Ishikawa (cell line): ENCODE measurements around the gene SHC1.

Experiments
- CEBPB ChIP-seq: IDR thresholded peaks from 2 replicates; pipeline ENCODE4 v1.6.1; 2012
- CREB1 ChIP-seq: IDR thresholded peaks from 2 replicates; pipeline ENCODE4 v1.6.1; 2012; ENCODE audit warnings: low read depth
- EGR1 ChIP-seq: IDR thresholded peaks from 2 replicates; pipeline ENCODE4 v1.6.1; 2012
- EP300 ChIP-seq: IDR thresholded peaks from 2 replicates; pipeline ENCODE4 v1.6.1; 2012; ENCODE audit warnings: borderline replicate concordance
- FOXM1 ChIP-seq: IDR thresholded peaks from 2 replicates; pipeline ENCODE4 v1.6.1; 2012; ENCODE audit warnings: low read depth, borderline replicate concordance
- NFIC ChIP-seq: IDR thresholded peaks from 2 replicates; pipeline ENCODE4 v1.6.1; 2012
- RAD21 ChIP-seq: IDR thresholded peaks from 2 replicates; pipeline ENCODE4 v1.6.1; 2012; ENCODE audit warnings: low read depth
- TAF1 ChIP-seq: IDR thresholded peaks from 2 replicates; pipeline ENCODE4 v1.6.1; 2012; ENCODE audit warnings: low read depth, mild to moderate bottlenecking
- TCF12 ChIP-seq: IDR thresholded peaks from 2 replicates; pipeline ENCODE4 v1.6.1; 2012; ENCODE audit warnings: low read depth
- TEAD4 ChIP-seq: IDR thresholded peaks from 2 replicates; pipeline ENCODE4 v1.6.1; 2012
- YY1 ChIP-seq: IDR thresholded peaks from 2 replicates; pipeline ENCODE4 v1.6.1; 2012; ENCODE audit warnings: low read depth
- ZBTB7A ChIP-seq: IDR thresholded peaks from 2 replicates; pipeline ENCODE4 v1.6.1; 2012; ENCODE audit warnings: low read depth
- TF ChIP-seq, protein P1 (sequence below): IDR thresholded peaks from 2 replicates; pipeline ENCODE4 v1.6.1; 2012
- TF ChIP-seq, protein P2 (sequence below): IDR thresholded peaks from 2 replicates; pipeline ENCODE4 v1.6.1; 2012
- TF ChIP-seq, protein P3 (sequence below): IDR thresholded peaks from 2 replicates; pipeline ENCODE4 v1.6.1; 2012; ENCODE audit warnings: low read depth, mild to moderate bottlenecking

Gene SHC1

DNA sequence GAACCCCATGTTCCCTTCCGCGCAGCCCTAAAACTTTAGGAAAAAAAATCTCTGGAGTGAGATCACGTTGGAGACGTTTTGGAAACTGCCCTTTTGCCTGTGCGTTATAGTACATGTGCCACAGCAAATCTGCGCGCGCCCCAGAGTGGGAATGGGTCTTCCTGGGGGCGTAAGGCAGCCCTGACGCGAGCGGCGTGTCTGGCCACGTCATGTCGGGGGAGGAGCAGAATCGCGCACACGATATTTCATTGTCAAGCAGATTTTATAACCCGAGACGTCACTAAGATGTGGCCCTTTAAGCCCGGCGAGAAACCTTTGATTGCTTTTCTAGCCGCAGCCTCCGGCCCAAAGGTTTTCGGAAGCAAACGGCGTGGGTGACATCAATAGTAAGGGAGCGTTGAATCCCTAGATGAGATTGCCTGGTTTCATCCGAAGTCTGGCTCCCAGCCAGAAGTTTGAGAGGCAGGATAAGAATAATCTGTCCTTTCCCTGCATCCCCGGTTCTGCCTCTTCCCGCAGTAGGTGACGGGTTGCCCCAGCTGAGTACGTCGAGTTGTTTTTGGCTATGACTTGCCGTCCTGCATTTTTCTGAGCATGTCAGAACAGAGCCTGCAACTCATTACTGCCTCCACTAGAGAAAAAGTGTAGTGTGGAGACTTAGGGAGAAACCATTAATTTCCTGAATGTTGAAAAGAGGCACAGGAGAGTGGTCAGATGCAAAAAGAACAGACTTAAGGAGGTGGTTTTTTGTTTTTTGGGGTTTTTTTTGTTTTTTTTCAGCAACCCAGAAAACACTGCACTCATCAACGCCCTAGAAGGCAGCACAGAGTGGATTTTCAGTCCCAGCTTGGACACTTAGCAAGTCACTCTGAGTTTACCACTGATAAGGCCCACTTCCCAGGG, 33.2 kb downstream of the SHC1 start:
- peak; percentile 38; the same call in 1 of the 2 replicates for TF ChIP-seq EGR1
- peak; percentile 56; the same call in 1 of the 2 replicates for TF ChIP-seq EP300
- TF ChIP-seq CREB1, result peak; percentile 96
- TF ChIP-seq TCF12, result no peak
- 0 out of 2 replicates have a peak, but pooled peaks have one; percentile 30 for TF ChIP-seq TAF1
- no peak for TF ChIP-seq YY1
- 0 out of 2 replicates have a peak, but pooled peaks have one; percentile 27 for TF ChIP-seq FOXM1
- TF ChIP-seq, protein P1, sequence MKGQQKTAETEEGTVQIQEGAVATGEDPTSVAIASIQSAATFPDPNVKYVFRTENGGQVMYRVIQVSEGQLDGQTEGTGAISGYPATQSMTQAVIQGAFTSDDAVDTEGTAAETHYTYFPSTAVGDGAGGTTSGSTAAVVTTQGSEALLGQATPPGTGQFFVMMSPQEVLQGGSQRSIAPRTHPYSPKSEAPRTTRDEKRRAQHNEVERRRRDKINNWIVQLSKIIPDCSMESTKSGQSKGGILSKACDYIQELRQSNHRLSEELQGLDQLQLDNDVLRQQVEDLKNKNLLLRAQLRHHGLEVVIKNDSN, result peak; percentile 20; the same call in 1 of the 2 replicates
- TF ChIP-seq TEAD4, result no peak
- TF ChIP-seq NFIC, result peak; percentile 62

DNA sequence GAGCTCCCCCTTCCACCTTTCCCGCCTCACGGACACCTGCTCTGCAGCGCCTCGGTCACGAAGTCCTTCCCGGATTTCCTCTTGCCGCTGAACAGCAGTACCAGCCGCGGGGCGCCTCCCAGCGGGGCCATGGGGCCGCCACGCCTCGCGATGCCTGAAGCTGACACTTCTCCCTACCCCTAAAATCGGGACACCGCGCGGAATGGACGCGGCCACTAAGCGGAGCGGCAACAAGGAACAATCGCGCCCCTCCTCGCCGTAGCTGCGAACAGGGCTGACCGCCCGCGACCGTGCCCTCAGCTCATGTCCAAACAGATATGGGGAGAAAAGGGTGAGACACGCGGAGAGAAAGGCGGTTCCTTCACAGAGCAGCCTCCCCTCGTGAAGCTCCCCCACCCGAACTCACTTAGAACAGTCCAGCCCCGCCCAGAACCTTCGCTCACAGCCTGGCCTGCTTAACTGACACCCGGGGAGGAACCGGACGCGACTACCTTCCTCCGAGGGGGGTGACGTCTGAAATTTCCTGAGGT, 33.9 kb downstream of the SHC1 start, which contains the start of gene PMVK:
Gene PMVK (minus strand): TSS at position 165 of the 530 bp plus-strand sequence. CDS start 34 bp downstream, at position 131.
- TF ChIP-seq, protein P2, sequence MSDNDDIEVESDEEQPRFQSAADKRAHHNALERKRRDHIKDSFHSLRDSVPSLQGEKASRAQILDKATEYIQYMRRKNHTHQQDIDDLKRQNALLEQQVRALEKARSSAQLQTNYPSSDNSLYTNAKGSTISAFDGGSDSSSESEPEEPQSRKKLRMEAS, result peak; percentile 100
- TF ChIP-seq, protein P3, sequence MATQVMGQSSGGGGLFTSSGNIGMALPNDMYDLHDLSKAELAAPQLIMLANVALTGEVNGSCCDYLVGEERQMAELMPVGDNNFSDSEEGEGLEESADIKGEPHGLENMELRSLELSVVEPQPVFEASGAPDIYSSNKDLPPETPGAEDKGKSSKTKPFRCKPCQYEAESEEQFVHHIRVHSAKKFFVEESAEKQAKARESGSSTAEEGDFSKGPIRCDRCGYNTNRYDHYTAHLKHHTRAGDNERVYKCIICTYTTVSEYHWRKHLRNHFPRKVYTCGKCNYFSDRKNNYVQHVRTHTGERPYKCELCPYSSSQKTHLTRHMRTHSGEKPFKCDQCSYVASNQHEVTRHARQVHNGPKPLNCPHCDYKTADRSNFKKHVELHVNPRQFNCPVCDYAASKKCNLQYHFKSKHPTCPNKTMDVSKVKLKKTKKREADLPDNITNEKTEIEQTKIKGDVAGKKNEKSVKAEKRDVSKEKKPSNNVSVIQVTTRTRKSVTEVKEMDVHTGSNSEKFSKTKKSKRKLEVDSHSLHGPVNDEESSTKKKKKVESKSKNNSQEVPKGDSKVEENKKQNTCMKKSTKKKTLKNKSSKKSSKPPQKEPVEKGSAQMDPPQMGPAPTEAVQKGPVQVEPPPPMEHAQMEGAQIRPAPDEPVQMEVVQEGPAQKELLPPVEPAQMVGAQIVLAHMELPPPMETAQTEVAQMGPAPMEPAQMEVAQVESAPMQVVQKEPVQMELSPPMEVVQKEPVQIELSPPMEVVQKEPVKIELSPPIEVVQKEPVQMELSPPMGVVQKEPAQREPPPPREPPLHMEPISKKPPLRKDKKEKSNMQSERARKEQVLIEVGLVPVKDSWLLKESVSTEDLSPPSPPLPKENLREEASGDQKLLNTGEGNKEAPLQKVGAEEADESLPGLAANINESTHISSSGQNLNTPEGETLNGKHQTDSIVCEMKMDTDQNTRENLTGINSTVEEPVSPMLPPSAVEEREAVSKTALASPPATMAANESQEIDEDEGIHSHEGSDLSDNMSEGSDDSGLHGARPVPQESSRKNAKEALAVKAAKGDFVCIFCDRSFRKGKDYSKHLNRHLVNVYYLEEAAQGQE, result no peak
- no peak for TF ChIP-seq FOXM1
- TF ChIP-seq TEAD4, result 0 out of 2 replicates have a peak, but pooled peaks have one; percentile 16
- no peak for TF ChIP-seq EP300
- peak; percentile 73 for TF ChIP-seq YY1
- TF ChIP-seq TCF12, result peak; percentile 60; the same call in 1 of the 2 replicates
- no peak for TF ChIP-seq CREB1
- TF ChIP-seq EGR1, result no peak
- peak; percentile 60 for TF ChIP-seq TAF1
- TF ChIP-seq ZBTB7A, result no peak
- TF ChIP-seq RAD21, result peak; percentile 42; the same call in 1 of the 2 replicates
- TF ChIP-seq, protein P1, result peak; percentile 98; the same call in 1 of the 2 replicates
- TF ChIP-seq CEBPB, result no peak
- no peak; the same call in 1 of the 2 replicates for TF ChIP-seq NFIC

DNA sequence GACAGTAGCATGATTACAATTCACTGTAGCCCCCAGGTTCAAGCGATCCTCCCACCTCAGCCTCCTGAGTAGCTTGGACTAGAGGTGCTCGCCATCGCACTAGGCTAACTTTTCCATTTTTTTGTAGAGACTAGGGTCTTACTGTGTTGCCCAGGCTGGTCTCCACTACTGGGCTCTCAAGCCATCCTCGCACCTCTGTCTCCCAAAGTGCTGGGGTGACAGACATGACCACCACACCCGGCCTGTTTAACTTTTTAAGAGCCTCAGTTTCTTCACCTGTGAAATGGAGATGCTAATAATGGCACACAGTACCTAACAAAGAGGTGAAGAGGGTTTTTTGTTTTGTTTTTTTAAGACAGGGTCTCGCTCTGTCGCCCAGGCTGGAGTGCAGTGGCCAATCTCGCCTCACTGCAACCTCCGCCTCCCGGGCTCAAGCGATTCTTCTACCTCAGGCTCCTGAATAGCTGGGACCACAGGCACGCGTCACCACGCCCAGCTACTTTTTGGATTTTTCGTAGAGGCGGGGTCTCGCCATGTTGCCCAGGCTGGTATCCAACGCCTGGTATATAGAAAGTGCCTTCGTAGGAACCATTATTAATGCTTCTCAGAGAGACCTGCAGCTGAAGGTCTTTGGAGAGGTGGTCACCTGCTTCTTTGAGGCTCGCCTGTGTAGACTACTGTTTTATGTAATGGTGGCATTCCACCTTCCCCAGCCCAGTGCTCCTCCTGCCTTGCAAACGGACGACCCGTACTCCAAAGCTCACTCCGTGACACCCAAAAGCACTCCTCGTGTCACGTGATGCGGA, 34.6 kb downstream of the SHC1 start:
- TF ChIP-seq CEBPB (no peak), TCF12 (no peak), CREB1 (no peak), EGR1 (no peak), TEAD4 (no peak), TAF1 (no peak), FOXM1 (no peak), EP300 (no peak), YY1 (no peak), ZBTB7A (no peak), NFIC (no peak)
- TF ChIP-seq, protein P3, result no peak
- TF ChIP-seq, protein P2, result no peak

DNA sequence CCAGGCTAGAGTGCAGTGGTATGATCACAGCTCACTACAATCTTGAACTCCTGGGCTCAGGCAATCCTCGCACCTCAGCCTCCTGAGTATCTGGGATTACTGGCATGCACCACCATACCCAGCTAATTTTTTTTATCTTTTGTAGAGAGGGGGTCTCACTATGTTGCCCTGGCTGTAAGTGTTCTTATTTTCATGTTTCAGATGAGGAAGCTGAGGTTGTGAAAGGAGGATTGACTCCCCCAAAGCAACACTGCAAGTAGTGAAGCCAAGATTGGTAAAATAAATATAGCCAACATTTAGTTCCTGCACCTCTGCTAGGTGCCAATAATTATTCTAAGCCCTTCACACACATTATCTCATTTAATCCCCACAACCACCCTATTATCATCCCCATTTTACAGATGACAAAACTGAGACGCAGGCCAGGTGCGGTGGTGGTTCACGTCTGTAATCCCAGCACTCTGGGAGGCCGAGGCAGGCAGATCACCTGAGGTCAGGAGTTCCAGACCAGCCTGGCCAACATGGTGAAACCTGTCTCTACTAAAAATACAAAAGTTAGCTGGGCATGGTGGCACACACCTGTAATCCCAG, 36.1 kb downstream of the SHC1 start:
- TF ChIP-seq CREB1 (no peak), TEAD4 (no peak), YY1 (no peak), CEBPB (no peak), ZBTB7A (no peak)
- TF ChIP-seq, protein P1, result no peak
- TF ChIP-seq, protein P3, result no peak
- TF ChIP-seq, protein P2, result no peak
